ENCODE results near the gene NAV2.

Gene NAV2

DNA sequence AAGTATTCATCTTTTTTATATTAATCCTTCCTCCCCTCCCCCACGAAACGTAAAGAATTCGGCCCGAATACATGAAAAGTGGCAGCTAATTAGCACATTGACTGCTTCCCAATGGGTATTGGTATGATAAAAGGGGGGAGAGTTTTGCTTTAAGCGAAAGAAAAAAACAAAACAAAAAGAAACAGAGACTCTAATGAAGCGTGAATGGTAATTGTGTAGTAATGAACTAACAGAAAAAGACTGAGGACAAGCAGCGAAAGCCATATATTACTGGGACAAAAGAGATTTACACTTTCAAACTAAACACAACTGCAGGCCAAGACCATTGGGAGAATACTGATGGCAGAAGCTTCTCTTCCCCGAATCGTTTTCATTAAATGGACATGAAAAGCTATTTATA lies 445.1 kb downstream of the NAV2 start:
- no CpG with 5 or more reads among the region's 9 CpGs for WGBS (ENCODE audit: insufficient coverage)
- POLR2A ChIA-PET, result no interaction called here
- Histone ChIP-seq H3K4me3 (ENCODE audit: control insufficient read depth in 1 of 7, extremely low read depth in 1 of 7, insufficient read depth in 4 of 7, low read depth in 2 of 7, low read length in 6 of 7) (no peak overlapping the region), H3K27ac (ENCODE audit: insufficient read depth in 1 of 2, low read depth in 1 of 2, low read length in 2 of 2, poor library complexity in 1 of 2, severe bottlenecking in 2 of 2) (no peak overlapping the region), H3K36me3 (ENCODE audit: control insufficient read depth in 4 of 4, insufficient read depth in 4 of 4, low read length in 3 of 4) (no peaks in the 10 kb centered on the region), H3K9me3 (ENCODE audit: control extremely low read depth in 1 of 5, control insufficient read depth in 4 of 5, insufficient read depth in 2 of 5, low read depth in 1 of 5, low read length in 4 of 5) (peaks cover 0 to 18% (median 0%) of the 10 kb centered on the region in 5 experiments), H3K4me1 (ENCODE audit: control extremely low read depth in 1 of 4, control insufficient read depth in 4 of 4, insufficient read depth in 4 of 4, low read length in 3 of 4) (peaks cover 0 to 15% (median 9%) of the 10 kb centered on the region in 4 experiments), H3K27me3 (replicated peaks in 2 of 5; ENCODE audit: control insufficient read depth in 4 of 5, insufficient read depth in 5 of 5, low read length in 4 of 5) (peaks cover 24 to 95% (median 60%) of the 10 kb centered on the region in 5 experiments)
- CTCF ChIA-PET, result interaction anchor here (2.0 kb wide), 1 partner anchor 181 kb away, joined by 4 read pairs; no protein-coding TSS in a partner anchor
- DNase-seq, result no peak

DNA sequence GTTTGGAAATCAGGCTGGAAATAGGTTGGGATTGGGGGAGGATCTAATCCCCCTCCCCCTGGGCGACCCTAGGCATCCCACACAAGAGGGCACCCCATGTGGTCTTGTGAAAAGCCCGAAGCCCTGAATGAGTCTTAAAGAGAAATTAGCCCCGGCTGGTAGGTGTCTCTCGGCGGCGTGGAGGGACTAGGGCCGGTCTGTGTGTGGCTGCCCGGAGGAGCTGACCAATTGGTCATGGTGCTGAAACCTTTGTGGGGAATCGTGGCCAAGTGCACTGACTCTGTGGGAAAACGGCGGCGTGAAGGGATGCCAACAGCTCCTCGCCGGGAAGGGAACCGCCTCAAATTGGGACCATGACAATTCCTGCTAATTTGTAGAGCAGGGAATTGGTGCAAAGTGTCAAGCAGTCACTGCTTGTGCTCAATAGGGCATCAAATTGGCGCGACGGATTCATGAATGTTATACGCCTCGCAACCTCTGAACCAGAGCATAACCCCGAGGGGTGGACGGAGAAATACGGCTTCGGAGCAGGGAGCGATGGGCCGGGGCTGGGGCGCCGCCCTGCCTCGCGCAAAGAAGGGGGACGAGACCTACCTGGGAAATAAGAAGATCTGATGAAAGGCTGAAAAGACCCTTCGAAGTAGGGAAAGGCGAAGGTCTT lies 446.1 kb downstream of the NAV2 start:
- peaks cover 0 to 20% (median 13%) of the 10 kb centered on the region in 4 experiments for H3K4me1 ChIP-seq (ENCODE audit: control extremely low read depth in 1 of 4, control insufficient read depth in 4 of 4, insufficient read depth in 4 of 4, low read length in 3 of 4)
- H3K27me3 ChIP-seq (replicated peaks in 2 of 5; ENCODE audit: control insufficient read depth in 4 of 5, insufficient read depth in 5 of 5, low read length in 4 of 5), result peaks cover 22 to 98% (median 64%) of the 10 kb centered on the region in 5 experiments
- CTCF ChIA-PET, result interaction anchor here (2.0 kb wide), 1 partner anchor 180 kb away, joined by 4 read pairs; no protein-coding TSS in a partner anchor
- H3K36me3 ChIP-seq (ENCODE audit: control insufficient read depth in 4 of 4, insufficient read depth in 4 of 4, low read length in 3 of 4), result no peaks in the 10 kb centered on the region
- WGBS (ENCODE audit: insufficient coverage), result 9% methylated on average over 30 of the region's 33 CpGs
- peaks cover 0 to 18% (median 0%) of the 10 kb centered on the region in 5 experiments for H3K9me3 ChIP-seq (ENCODE audit: control extremely low read depth in 1 of 5, control insufficient read depth in 4 of 5, insufficient read depth in 2 of 5, low read depth in 1 of 5, low read length in 4 of 5)
- DNase-seq, result peak; percentile 42 to 79 (median 77)
- H3K4me3 ChIP-seq (ENCODE audit: control insufficient read depth in 1 of 7, extremely low read depth in 1 of 7, insufficient read depth in 4 of 7, low read depth in 2 of 7, low read length in 6 of 7), result no peak overlapping the region
- POLR2A ChIA-PET, result no interaction called here
- H3K27ac ChIP-seq (ENCODE audit: insufficient read depth in 1 of 2, low read depth in 1 of 2, low read length in 2 of 2, poor library complexity in 1 of 2, severe bottlenecking in 2 of 2), result no peak overlapping the region

DNA sequence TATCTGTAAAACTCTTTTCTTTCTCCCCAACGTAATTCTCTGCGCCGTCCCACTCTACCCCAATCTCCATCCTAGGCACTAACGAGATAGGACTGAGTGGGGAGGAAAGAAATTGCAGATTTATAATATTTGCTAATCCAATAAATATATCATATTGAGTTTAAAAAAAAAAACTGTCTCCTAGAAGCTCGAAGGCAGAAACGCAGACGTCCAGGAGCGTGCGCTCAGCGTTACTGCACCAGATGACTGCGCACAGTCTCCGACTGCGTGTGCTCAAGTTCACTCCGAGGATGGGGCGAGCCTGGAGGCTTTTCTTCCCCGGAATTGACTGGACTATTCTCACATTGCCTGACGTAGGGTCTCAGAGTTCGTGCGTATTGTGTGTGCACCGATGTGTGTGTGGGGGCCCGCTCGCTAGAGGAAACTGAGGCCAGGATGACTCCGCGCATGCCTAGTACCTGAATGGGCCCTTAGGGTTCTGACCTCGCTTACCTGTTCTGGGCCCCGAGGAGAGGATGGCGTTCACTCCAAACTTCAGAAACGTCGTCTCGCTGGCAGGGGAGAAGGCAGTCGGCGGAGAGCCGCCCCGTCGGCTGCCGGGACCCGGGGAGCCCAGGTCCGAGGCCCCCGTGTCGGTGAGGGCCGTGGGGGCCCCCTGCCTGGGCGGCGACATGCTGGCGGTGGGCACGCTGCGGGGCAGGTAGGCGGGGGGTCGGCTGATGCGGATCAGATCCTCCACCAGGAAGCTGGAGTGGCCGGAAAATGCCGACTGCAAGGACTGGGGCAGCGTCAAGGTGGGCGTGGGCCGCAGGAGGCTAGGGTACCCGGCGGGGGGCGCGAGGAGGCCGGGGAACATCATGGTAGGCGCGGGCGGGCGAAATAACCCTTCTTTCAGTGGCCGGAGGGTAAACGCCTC lies 447.1 kb downstream of the NAV2 start:
- no peak overlapping the region for H3K4me3 ChIP-seq (ENCODE audit: control insufficient read depth in 1 of 7, extremely low read depth in 1 of 7, insufficient read depth in 4 of 7, low read depth in 2 of 7, low read length in 6 of 7)
- peaks cover 18 to 98% (median 65%) of the 10 kb centered on the region in 5 experiments for H3K27me3 ChIP-seq (replicated peaks in 2 of 5; ENCODE audit: control insufficient read depth in 4 of 5, insufficient read depth in 5 of 5, low read length in 4 of 5)
- H3K9me3 ChIP-seq (ENCODE audit: control extremely low read depth in 1 of 5, control insufficient read depth in 4 of 5, insufficient read depth in 2 of 5, low read depth in 1 of 5, low read length in 4 of 5), result peaks cover 0 to 18% (median 0%) of the 10 kb centered on the region in 5 experiments
- 7% methylated on average over 50 of the region's 65 CpGs for WGBS (ENCODE audit: insufficient coverage)
- DNase-seq, result no peak
- H3K27ac ChIP-seq (ENCODE audit: insufficient read depth in 1 of 2, low read depth in 1 of 2, low read length in 2 of 2, poor library complexity in 1 of 2, severe bottlenecking in 2 of 2), result no peak overlapping the region
- ChIA-PET CTCF (interaction anchor here (1.0 kb wide), 1 partner anchor 31 kb away, joined by 3 read pairs; no protein-coding TSS in a partner anchor), POLR2A (no interaction called here)
- peaks cover 0 to 20% (median 13%) of the 10 kb centered on the region in 4 experiments for H3K4me1 ChIP-seq (ENCODE audit: control extremely low read depth in 1 of 4, control insufficient read depth in 4 of 4, insufficient read depth in 4 of 4, low read length in 3 of 4)
- no peaks in the 10 kb centered on the region for H3K36me3 ChIP-seq (ENCODE audit: control insufficient read depth in 4 of 4, insufficient read depth in 4 of 4, low read length in 3 of 4)

DNA sequence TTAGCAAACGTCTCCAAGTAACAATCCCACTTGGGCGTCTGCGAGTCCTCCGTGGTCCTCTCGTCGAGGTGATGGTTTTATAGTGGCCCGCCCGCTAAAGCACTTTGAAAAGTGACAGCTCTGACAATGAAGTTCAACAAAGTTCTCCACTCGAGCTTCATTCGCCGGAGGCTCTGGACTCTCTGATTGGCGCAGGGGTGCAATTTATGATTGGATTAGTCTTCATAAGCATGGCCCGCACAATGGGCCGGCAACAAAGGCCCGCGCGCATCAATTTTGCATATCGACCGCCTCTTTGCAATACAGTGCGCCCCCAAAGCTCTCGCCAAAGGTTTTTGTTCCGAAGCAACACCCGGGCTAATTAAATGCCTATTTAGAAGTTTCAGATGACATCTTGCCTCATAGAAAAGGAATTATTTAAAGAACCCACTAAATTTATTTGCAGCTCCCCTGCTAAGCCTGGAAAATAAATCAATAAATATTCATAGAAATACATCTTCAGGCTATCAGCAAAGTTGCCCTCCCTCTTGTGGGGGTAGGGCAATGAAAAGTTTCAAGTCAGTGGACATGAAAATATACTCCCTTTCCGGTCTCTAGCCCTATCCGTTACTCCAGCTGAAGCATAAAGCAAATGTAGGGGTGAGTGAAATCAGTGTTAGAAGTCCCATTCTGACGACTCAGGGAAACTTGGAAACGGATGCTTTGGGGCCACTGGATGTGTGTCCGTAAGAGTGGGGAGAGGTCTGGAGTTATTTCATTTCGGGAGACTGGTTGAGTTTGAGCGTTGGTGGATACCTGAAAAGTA lies 448.0 kb downstream of the NAV2 start, which contains the start of gene DBX1:
TSS of gene DBX1 (minus strand) at position 51 of the 805 bp plus-strand sequence. CDS start 151 bp downstream, outside the sequence.
- WGBS (ENCODE audit: insufficient coverage), result 7% methylated on average over 30 of the region's 30 CpGs
- ChIA-PET CTCF (interaction anchor here (1.0 kb wide), 1 partner anchor 32 kb away, joined by 3 read pairs; no protein-coding TSS in a partner anchor), POLR2A (no interaction called here)
- Histone ChIP-seq H3K9me3 (ENCODE audit: control extremely low read depth in 1 of 5, control insufficient read depth in 4 of 5, insufficient read depth in 2 of 5, low read depth in 1 of 5, low read length in 4 of 5) (peaks cover 0 to 18% (median 0%) of the 10 kb centered on the region in 5 experiments), H3K27me3 (replicated peaks in 2 of 5; ENCODE audit: control insufficient read depth in 4 of 5, insufficient read depth in 5 of 5, low read length in 4 of 5) (peaks cover 13 to 98% (median 71%) of the 10 kb centered on the region in 5 experiments), H3K36me3 (ENCODE audit: control insufficient read depth in 4 of 4, insufficient read depth in 4 of 4, low read length in 3 of 4) (no peaks in the 10 kb centered on the region), H3K4me3 (ENCODE audit: control insufficient read depth in 1 of 7, extremely low read depth in 1 of 7, insufficient read depth in 4 of 7, low read depth in 2 of 7, low read length in 6 of 7) (no peak within 1 kb of the TSS), H3K4me1 (ENCODE audit: control extremely low read depth in 1 of 4, control insufficient read depth in 4 of 4, insufficient read depth in 4 of 4, low read length in 3 of 4) (peaks cover 0 to 20% (median 13%) of the 10 kb centered on the region in 4 experiments), H3K27ac (ENCODE audit: insufficient read depth in 1 of 2, low read depth in 1 of 2, low read length in 2 of 2, poor library complexity in 1 of 2, severe bottlenecking in 2 of 2) (no peak within 1 kb of the TSS)
- DNase-seq, result peak in 1 of 3 donors; percentile 2

DNA sequence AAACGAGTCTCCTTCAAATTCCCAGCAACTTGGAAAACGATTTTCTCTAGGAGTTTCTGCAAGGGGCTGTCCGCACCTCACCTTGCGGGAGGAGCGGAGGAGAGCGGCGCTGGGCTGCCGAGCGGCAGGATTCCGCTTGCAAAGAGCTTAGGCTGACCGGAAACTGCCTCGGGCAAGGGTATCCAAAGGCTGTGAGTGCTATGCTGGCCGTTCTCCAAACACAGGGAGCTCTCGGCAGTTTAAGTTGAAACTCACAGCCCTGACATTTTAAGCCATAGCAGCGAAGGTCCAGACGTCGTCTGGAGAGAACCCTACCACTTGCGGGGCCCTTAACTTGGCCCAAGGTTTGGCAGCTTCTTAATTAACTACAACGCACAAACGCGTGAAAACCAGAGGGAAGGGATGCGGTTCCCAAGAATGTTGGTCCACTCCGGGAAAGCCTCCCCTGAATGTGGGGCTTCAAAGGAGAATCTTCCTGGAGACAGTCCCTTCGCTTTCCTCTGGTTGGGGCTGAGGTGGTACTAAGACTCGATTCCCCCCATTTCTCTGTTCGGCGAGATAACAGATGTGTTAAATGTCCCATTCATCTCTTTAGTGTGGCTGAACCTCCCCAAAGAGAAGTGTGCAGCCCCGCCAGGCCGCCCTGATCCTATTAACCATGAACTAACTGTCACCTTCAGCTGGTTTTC lies 448.7 kb downstream of the NAV2 start:
- H3K27me3 ChIP-seq (replicated peaks in 2 of 5; ENCODE audit: control insufficient read depth in 4 of 5, insufficient read depth in 5 of 5, low read length in 4 of 5), result peaks cover 11 to 98% (median 65%) of the 10 kb centered on the region in 5 experiments
- no peak overlapping the region for H3K27ac ChIP-seq (ENCODE audit: insufficient read depth in 1 of 2, low read depth in 1 of 2, low read length in 2 of 2, poor library complexity in 1 of 2, severe bottlenecking in 2 of 2)
- peaks cover 0 to 20% (median 0%) of the 10 kb centered on the region in 5 experiments for H3K9me3 ChIP-seq (ENCODE audit: control extremely low read depth in 1 of 5, control insufficient read depth in 4 of 5, insufficient read depth in 2 of 5, low read depth in 1 of 5, low read length in 4 of 5)
- CTCF ChIA-PET, result interaction anchor here (0.9 to 1.4 kb wide), 2 partner anchors 30 to 193 kb away, joined by 3 read pairs; no protein-coding TSS in a partner anchor
- H3K36me3 ChIP-seq (ENCODE audit: control insufficient read depth in 4 of 4, insufficient read depth in 4 of 4, low read length in 3 of 4), result no peaks in the 10 kb centered on the region
- no peak for DNase-seq
- no peak overlapping the region for H3K4me3 ChIP-seq (ENCODE audit: control insufficient read depth in 1 of 7, extremely low read depth in 1 of 7, insufficient read depth in 4 of 7, low read depth in 2 of 7, low read length in 6 of 7)
- POLR2A ChIA-PET, result no interaction called here
- WGBS (ENCODE audit: insufficient coverage), result 7% methylated on average over 21 of the region's 29 CpGs
- H3K4me1 ChIP-seq (ENCODE audit: control extremely low read depth in 1 of 4, control insufficient read depth in 4 of 4, insufficient read depth in 4 of 4, low read length in 3 of 4), result peaks cover 0 to 17% (median 9%) of the 10 kb centered on the region in 4 experiments
